Chondrocyte (in vitro differentiated cells): Measurements from ENCODE around the gene CCL4. TPM values are rescaled to one million over a fixed set of nuclear protein-coding genes. Genes with fewer than 3 reads are reported as not detected.
"Not testable (repeated sequence)": the region's sequence is repeated elsewhere in the genome, so short reads cannot be mapped to it uniquely, and the experiment has no call there.

Source experiments
- DNase-seq: peaks from one replicate; pipeline ENCODE4 v3.0.0; 2021; ENCODE audit warnings: mixed read lengths, low spot score
- H3K27ac Mint-ChIP-seq: one replicate; pipeline ENCODE4 v1.8.0; 2021; ENCODE audit warnings: mild to moderate bottlenecking, moderate library complexity, mixed read lengths; ENCODE audit not compliant: unreplicated experiment
- H3K27me3 Mint-ChIP-seq: 2 replicates; pipeline ENCODE4 v1.8.0; 2021; ENCODE audit warnings: low read depth, mixed read lengths
- H3K36me3 Mint-ChIP-seq: 2 replicates; pipeline ENCODE4 v1.8.0; 2021; ENCODE audit warnings: low read depth, mixed read lengths
- H3K4me1 Mint-ChIP-seq: 2 replicates; pipeline ENCODE4 v1.8.0; 2021; ENCODE audit warnings: low read depth, mild to moderate bottlenecking, mixed read lengths
- H3K4me3 Mint-ChIP-seq: one replicate; pipeline ENCODE4 v1.8.0; 2021; ENCODE audit warnings: mild to moderate bottlenecking, moderate library complexity, mixed read lengths; ENCODE audit not compliant: unreplicated experiment
- H3K9me3 Mint-ChIP-seq: 2 replicates; pipeline ENCODE4 v1.8.0; 2021; ENCODE audit warnings: low read depth, mixed read lengths
- long read RNA-seq: library from polyadenylated mRNA; stranded (forward); transcript quantifications from one replicate; pipeline ENCODE4 v2.0.0, GENCODE V29; 2021
- total RNA-seq: library from RNA; stranded (reverse); gene quantifications from 3 replicates; pipeline ENCODE4 v1.2.1, GENCODE V29; 2021
- TF ChIP-seq, protein P1 (sequence below): fragments of 200-600 bp; sonication (generic); IDR thresholded peaks from 2 replicates; pipeline ENCODE4 v1.5.0; 2021; ENCODE audit warnings: antibody characterized with exemption, mild to moderate bottlenecking, moderate library complexity

The CCL4 gene
- not detected in 3 replicates for total RNA-seq
- long read RNA-seq, result 0 reads

DNA sequence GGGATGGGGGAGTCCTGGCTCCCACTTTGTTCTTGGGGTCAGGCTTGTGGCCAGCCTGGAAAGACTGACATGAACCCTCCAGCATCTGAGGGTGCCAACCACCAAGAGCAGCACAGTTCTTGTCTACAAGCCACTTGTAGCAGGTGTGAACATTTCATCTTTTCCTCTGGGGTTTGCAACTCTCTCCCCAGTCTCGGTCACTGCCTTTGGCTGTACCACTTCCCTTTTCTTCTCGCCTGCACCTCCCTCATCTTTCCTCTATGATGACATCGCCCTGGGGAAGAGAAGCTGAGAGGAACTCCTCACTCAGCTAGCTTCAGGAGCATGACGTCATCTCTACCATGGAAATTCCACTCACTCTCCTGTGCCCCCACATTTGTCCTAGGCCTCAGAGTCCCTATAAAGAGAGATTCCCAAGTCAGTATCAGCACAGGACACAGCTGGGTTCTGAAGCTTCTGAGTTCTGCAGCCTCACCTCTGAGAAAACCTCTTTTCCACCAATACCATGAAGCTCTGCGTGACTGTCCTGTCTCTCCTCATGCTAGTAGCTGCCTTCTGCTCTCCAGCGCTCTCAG lies at the start of gene CCL4:
Gene CCL4 (plus strand): TSS at position 427 of the 575 bp plus-strand sequence. CDS start 79 bp downstream, at position 506.
- H3K9me3 Mint-ChIP-seq, H3K4me1 Mint-ChIP-seq, H3K27ac Mint-ChIP-seq, H3K36me3 Mint-ChIP-seq, DNase-seq, H3K4me3 Mint-ChIP-seq: not testable (repeated sequence)
- peaks cover 21% of the 10 kb centered on the region for H3K27me3 Mint-ChIP-seq

DNA sequence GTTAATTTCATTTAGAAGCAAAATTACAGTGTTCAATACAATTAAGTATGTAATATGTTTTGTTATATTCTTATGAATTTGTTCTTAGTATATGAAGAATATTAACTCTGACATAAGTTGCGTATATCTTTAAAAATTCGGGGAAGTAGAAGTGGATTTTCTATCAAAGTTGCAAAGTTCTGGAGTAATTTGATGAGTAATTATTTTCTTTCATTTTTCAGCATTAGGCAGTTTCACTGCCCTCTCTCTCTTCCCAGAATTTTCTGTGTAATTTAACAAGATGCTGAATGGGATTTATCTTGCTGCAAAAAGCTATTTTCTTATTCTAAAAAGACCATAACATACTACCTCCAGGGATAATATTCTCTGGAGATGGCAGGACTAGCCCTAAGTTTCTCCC lies 48.5 kb upstream of the CCL4 start:
- Mint-ChIP-seq H3K9me3 (peaks cover 20% of the 10 kb centered on the region), H3K27ac (no peak overlapping the region)

DNA sequence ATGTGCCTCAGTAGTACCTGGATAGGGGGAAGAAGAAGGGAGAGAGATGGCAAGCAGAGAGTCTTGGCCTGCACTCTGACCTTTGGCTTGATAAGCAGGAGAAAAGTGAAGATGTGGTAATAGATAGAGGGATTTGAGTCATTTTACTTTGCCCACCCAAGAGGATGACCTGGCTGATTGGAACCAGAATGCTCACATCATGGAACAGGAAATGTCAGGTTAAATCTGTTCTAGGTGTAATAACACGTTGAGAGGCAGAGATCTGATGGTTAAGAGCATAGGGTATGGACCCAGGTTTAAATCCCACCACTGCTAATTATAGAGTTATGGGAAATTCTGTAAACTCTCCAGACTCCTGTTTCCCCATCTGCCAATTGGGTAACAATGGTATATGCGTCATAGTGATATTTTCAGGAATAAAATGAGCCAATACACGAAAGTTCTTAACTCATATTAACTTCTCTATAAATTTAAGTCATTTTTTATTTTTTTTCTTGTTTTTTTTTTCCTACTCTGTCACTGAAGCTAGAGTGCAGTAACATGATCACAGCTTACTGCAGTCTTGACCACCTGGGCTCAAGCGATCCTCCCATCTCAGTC lies 47.6 kb upstream of the CCL4 start:
- TF ChIP-seq, protein P1, sequence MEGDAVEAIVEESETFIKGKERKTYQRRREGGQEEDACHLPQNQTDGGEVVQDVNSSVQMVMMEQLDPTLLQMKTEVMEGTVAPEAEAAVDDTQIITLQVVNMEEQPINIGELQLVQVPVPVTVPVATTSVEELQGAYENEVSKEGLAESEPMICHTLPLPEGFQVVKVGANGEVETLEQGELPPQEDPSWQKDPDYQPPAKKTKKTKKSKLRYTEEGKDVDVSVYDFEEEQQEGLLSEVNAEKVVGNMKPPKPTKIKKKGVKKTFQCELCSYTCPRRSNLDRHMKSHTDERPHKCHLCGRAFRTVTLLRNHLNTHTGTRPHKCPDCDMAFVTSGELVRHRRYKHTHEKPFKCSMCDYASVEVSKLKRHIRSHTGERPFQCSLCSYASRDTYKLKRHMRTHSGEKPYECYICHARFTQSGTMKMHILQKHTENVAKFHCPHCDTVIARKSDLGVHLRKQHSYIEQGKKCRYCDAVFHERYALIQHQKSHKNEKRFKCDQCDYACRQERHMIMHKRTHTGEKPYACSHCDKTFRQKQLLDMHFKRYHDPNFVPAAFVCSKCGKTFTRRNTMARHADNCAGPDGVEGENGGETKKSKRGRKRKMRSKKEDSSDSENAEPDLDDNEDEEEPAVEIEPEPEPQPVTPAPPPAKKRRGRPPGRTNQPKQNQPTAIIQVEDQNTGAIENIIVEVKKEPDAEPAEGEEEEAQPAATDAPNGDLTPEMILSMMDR, result no peak
- Mint-ChIP-seq H3K4me1 (no peaks in the 10 kb centered on the region), H3K27me3 (peaks cover 17% of the 10 kb centered on the region), H3K27ac (no peak overlapping the region), H3K4me3 (no peak overlapping the region), H3K9me3 (peaks cover 16% of the 10 kb centered on the region), H3K36me3 (no peaks in the 10 kb centered on the region)
- no peak for DNase-seq

More for the DNA sequence above, 48.5 kb upstream of the CCL4 start:
- Mint-ChIP-seq H3K36me3 (no peaks in the 10 kb centered on the region), H3K4me3 (no peak overlapping the region), H3K27me3 (peaks cover 17% of the 10 kb centered on the region), H3K4me1 (no peaks in the 10 kb centered on the region)
- TF ChIP-seq, protein P1, result no peak
- DNase-seq, result no peak

DNA sequence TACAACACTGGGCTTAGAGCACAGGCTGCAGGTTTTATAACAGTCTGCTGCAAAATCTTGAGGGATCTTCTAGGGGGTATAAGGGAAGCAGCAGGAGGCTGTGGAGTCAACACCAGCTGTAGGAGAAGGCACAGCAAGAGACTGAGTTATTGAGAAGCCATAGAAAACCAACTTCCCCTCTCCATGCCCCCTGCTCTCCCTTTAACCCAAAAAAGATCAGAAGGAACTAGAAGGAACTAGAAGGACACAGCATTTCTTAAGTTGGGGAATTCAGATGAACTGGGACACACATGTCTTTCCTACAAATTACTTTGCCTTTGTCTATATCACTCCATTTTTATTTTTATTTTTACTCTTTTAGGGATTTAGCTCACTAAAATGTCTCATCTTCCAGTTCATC lies 45.7 kb upstream of the CCL4 start:
- H3K4me3 Mint-ChIP-seq, result no peak overlapping the region
- no peaks in the 10 kb centered on the region for H3K36me3 Mint-ChIP-seq
- H3K4me1 Mint-ChIP-seq, result no peaks in the 10 kb centered on the region
- no peak overlapping the region for H3K27ac Mint-ChIP-seq
- no peak for DNase-seq
- H3K27me3 Mint-ChIP-seq, result peaks cover 11% of the 10 kb centered on the region
- peaks cover 3% of the 10 kb centered on the region for H3K9me3 Mint-ChIP-seq
- TF ChIP-seq, protein P1, result no peak

DNA sequence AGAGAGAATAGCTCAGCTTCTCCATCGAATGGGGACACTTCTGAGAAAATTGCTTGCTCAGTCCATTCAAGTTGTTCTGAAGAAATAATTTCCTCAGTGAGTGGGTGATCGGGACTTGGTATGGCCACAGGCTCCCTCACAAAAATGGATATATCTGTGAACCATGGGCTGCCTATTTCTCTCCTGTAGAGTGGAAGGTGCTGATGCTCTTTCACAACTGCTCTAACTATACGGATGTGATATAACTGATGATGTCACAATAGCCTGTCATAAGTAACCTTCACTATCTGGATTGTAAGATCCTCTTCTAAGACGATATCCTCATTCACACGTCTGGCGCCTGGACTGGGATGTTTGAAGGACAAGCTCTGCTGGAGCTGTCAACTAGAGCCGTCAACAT lies 44.2 kb upstream of the CCL4 start:
- Mint-ChIP-seq H3K27me3 (peaks cover 12% of the 10 kb centered on the region), H3K4me1 (no peaks in the 10 kb centered on the region), H3K36me3 (no peaks in the 10 kb centered on the region), H3K27ac (no peak overlapping the region), H3K9me3 (peaks cover 3% of the 10 kb centered on the region), H3K4me3 (no peak overlapping the region)
- TF ChIP-seq, protein P1, result no peak
- DNase-seq, result no peak

DNA sequence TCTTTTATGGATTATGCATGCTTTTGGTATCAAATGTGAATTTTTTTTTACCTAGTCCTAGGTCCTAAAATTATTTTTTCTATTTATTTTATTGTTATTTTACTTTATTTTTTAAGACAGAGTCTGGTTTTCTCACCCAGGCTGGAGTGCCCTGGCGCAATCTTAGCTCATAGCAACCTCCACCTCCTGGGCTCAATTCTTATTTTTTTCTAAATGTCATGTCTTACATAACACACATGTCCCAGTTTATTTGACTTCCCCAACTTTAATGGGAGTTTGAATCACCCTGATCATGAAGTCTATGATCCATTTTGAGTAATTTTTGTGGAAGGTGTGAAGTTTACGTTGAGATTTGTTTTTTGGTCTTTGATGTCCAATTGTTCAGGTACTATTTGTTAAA lies 42.8 kb upstream of the CCL4 start:
- Mint-ChIP-seq H3K4me1 (no peaks in the 10 kb centered on the region), H3K27ac (no peak overlapping the region), H3K9me3 (peaks cover 3% of the 10 kb centered on the region), H3K4me3 (no peak overlapping the region), H3K36me3 (no peaks in the 10 kb centered on the region), H3K27me3 (peaks cover 17% of the 10 kb centered on the region)
- TF ChIP-seq, protein P1, result no peak
- DNase-seq, result no peak
